NCI-H187 treated with DMSO at 0.1 percent for 48 hours (cell line): ENCODE measurements around the gene ELMO1.

ENCODE experiments used
- DNase-seq: peaks from one replicate; lab custom pipeline; 2025; lab: John Stamatoyannopoulos, UW

The ELMO1 gene

DNA sequence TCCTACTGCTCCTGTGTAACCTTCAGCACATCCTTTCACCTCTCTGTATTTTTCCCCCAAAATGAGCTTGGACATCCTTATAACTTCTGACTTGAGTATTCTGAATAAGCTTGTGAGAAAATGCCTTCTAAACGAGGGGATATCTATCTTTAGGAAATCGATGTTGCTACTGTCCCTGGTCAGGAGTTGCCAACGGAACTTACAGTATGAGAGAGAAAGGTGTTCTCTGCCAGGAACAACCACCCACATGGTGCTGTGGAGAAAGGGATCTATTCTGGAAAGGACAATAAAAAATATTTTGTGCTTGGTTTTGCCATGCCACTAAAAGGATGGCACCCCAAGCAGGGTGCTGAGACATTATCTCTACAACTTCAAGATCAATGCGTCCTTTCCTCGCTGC, 537.8 kb downstream of the ELMO1 start:
- no peak for DNase-seq

DNA sequence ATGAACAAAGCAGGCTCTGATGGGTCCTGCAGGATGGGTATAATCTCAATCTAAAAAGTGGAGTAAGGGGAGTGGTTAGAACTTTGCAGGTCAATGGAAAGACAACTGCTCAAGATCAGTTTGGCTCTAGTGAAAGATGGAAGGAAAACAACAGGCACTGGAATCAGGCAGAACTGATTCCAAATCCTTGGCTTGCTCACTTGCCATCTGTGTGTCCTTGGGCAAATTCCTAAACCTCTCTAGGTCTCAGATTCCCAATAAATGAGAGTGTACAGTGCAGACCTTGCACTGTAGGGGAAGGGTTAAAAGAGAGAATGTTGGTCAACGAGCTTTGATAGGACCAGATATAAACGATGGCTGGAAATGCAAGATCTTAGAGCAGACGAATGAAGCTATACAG, 538.3 kb downstream of the ELMO1 start:
- no peak for DNase-seq

DNA sequence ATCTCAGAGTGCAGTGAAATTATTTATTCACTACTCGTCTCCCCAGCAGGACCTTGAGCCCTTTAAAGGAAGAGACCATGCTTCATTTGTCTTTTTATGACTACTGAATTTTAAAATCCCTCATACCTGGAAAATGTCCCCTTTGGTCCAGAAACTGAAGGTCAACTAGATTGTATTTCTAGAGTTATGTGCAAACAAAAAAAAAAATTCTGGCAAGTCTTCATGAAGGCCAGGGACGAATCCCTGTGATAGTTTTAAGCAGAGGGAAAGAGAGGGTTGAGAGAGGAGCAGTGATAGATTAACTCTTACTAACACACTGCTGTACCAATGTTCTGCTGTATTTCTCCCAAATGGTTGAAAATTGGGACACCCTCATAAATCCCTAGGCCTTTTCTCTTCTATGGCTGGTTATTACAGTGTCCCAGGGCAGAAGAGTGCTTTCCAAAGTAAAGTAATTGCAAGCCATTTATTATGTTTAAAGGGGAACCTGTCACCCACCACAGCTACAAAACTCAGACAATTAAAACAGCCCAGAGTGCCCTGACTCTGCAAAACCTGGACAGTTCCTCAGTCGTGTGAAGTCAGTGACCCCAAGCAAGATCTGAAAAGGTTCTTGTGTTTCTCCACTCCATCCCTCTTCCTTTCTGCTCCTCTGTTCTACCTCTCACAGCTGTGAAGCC, 541.6 kb downstream of the ELMO1 start:
- DNase-seq, result no peak

DNA sequence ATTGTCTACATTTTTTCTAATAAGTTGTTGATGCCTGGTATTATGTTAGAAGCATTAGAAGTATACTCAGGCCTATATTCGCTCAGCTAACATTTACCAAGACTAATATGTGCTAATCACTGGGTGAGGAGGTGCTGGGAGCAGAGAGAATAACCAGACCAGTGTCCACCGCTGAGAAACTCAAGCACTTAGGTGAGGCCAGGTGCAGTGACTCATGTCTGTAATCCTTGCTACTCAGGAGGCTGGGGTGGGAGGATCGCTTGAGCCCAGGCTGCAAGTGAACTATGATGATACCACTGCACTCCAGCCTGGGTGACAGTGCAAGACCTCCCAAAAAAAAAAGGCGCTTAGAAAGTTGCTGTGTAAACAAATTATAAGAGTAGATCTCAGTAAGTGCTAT, 542.2 kb downstream of the ELMO1 start:
- no peak for DNase-seq

DNA sequence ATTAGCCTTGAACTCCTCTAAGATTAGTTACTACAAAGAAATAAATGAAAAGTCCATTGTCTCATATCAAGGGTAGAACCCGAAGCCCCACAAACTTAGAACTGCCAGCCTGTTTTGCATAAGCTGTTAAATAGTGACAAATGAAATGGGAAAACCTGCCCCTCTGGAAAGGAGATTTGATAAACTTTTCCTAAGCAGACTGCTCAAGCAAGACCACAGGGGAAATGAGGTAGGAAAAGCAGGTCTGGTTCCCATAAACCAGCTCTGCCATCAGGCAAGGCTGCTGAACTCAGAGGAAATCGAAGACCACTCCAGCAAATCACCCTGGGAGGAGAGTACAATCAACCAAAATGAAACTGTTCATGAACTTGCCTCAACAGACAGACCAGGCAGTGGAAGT, 542.8 kb downstream of the ELMO1 start:
- no peak for DNase-seq

DNA sequence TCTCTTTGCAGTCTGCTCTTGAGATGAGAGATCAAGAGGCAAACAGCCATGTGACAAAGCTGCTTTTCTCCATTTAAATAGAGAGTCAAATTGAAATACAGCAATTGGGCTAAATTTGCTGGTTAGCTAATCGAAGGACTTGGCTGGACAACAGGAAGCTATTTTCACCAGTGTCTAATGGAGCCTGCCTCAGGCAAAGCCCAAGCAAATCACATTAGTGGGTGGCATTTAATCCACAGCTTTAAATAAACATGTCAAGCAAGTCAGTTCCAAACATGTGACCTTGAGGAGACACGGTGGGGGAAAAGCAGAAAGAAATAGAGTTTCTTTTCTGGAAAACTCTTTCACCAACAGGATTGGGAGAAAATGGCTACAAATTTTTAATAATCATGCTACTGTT, 543.9 kb downstream of the ELMO1 start:
- DNase-seq, result no peak

DNA sequence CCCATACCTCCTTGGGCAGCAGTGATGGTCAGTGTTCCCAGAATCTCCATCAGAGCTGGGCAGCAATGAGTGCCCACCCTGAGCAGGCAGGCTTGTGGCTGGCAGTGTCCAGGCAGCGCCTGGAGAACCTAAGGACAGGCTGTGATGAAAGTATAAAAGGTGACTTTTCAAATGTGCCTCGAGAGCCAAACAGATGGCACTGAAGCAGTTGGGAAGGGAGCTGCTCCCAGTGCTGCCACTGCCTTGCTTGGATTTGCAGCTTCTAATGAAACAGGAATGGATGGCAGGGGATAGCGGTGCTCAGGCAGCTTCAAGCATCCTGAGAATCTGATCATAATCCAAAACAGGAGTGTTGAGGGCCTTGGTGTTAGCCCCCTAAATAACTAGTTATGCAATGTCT, 544.6 kb downstream of the ELMO1 start:
- no peak for DNase-seq

DNA sequence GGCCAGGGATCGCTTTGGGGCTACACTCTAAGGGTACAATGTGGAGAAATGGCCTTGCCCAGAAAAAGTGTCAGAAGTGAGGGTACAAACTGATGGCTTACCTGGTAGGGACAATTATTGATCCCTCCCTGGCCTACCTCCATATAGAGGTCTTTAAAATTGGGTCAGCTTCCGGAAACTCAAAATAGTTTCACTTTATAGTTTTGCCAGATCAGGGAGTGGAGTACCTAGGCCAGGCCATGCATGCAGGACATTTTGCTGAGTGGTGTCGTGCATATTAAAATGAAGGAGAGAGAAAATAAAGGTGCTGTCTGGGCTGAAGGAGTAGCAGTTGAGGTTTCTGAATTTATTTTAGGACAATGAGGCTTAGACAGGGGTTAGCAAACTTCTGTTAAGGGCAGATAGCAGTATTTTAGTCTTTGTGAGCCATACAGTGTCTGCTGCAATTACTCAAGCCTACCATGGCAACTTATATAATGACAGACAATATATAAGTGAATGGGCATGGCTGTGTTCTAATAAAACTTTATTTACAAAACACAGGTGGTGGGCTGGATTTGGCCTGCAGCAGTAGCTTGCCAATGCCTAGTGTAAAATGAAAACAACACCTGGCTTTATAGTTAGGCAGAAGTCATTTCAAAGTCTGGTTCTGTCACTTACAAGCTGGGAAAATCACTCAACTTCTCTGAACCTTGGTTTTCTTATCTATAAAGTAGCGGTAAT, 547.5 kb downstream of the ELMO1 start:
- no peak for DNase-seq

DNA sequence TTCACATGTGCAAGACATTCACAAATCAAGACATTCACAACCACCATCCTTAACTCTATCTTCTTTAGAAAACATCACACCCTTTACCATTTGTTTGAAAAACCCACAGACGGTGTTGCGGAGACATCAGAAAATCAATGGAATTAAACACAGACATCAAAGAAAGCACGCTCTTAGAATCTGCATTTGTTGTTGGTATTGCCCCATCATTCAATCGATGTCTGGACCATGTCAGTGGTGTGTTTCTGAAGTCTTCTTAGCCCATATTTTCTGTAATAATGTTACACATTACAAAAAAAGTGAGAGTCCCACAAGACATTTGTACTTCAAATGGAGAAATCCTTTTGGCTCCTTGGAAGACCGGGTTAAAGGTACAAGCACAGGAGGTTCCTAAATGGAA, 550.5 kb downstream of the ELMO1 start:
- DNase-seq, result no peak

DNA sequence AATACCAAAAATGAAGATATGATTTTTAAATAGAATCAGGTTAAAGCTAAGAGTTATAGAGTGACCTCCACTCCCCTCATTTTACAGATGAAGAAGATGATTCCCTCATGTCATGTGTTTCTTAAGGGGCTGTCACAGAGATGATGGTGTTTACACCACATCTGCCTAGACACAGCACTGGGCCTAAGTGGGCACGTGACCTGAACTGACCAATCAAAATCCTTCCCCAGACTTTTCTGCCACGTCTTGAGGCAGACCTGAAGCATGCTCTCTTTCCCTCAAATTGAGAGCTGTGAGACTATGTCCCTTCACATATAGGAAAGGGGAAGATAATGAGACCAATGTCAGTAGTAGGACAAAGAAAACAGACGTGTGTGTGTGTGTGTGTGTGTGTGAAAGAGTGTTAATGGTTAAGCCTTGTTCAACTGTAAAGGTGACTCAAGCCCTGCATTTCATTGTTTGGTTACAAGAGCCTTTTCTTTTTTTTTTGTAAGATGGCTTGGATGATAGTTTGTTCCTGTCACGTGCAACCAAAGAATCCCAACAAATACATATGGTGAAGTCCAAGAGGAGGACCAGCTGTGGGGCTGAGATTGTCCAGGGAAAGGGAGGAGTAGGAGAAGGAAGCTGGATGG, 551.6 kb downstream of the ELMO1 start:
- no peak for DNase-seq

DNA sequence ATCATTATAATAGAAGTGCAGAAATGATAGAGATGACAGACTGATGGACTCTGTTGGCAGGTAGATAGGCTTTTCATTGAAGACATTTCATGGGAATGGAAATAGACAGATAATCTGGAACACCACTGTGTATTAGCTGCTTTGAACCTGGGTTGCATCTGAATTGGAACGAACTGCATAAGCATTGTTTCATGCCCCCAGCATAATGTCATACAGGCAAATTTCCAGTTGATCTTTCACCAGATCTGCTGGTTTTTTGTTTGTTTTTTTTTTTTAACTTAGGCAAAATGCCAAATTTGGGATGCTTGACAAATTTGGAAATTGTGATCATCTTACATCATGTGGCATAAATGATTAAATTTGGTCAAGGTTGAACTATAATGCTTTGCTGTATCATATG, 552.2 kb downstream of the ELMO1 start:
- DNase-seq, result no peak

DNA sequence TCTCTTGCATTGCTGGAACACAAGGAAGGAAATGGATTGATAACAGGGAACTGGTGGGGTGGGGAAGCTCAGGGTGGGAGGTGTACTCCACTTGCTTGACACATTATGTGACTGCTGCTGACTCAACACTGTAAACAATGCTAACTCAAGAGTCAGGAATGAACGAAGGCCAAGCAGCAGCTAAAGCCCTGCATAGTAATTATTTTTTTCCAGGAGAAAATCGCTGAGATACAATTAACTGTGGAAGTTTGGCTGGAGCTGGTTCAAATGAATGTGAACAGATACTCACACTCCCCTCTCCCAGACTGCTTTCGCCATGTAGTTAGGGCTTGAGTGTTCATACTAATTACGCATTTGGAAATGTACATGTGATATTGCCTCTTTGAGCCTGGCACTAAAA, 553.5 kb downstream of the ELMO1 start:
- DNase-seq, result no peak

DNA sequence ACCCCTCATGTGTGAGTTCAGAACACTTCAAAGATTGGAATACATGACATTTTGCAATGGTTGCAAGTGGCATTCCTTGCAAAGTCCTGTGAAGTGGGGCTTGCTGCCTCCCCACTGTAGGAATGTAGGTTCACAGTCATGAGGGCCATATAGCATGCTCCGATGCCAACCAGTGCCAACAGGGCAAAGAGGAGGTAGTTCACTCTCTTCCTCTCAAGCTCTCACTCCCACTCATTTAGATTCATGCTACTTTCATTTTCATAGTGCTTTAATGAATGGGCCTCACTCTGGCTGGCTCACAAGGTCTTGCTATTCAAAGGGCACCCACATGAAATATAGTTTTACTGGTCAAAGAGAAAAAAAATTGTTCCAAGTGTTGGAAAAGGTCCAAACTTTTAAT, 554.5 kb downstream of the ELMO1 start:
- DNase-seq, result no peak

DNA sequence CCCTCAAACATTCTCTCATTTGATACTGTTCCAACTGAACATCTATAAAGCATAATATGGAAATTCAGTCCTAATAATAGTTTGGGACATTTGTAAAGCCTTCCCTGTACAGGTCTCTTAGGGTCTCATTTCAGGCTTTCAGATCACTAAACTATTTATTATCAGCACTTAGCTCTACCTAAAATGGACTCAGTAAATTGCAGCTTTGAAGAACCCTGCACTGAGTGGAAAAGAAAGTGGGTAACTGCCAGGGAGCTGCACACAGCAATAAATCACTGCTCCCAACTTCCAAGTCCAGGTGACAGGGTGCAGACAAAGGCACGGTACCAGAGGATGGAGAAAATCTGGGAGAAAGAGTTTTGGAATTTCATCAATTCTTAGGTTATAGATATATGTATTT, 559.5 kb downstream of the ELMO1 start:
- no peak for DNase-seq

DNA sequence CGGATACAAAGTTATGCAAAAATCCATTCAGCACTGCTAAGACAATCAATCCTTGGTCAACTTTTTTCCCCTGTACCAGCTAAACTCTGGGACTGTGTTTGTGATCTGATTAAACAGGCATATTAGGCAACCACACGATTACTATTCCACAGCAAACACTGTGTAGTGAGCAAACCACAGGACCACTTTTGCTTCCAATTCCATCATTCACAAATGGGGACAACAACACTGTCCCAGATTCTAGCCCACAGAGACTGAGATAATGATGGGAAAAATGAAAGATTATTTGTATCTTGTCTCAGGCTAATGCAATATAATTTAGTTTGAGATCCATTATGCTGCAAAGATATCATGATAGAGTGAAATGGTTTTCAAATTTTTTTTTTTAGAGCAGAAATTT, 560.7 kb downstream of the ELMO1 start:
- no peak for DNase-seq

DNA sequence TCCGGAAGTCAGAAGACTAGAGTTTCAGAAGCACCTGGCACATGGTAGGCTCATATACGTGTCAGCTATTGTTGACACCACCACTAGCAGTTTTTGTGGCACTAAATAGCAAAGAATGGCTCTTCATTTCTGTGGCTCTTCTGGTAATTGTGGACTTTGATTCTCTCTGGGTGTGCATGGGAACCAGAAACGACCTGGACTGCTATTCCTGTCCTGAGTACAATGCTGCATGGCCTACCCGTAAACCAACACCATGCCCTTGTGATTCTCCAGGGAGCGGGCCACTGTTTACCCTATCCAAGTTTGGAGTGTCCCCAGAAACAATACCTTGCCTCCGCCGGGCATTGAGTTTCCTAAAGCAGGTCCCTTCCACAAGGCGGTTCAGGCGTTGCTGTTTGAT, 561.4 kb downstream of the ELMO1 start:
- DNase-seq, result no peak

DNA sequence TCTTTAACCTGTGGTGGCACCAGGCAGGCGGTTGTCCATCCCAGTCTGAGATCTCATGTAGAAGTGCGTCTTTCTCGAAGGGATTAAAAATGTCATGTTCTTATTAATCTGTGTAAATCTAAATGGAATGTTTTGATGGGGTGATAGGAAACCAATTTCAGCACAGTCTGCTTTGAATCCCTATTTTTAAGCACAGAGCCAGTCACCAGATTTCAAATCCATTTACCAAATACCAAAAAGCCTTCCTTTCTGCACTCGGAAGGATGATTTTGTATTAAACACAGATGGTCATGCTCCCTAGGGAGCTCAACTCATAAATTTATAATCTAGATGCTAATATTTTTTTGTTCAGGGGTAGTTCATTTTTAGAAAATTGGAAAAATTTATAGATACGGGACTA, 563.8 kb downstream of the ELMO1 start:
- no peak for DNase-seq

DNA sequence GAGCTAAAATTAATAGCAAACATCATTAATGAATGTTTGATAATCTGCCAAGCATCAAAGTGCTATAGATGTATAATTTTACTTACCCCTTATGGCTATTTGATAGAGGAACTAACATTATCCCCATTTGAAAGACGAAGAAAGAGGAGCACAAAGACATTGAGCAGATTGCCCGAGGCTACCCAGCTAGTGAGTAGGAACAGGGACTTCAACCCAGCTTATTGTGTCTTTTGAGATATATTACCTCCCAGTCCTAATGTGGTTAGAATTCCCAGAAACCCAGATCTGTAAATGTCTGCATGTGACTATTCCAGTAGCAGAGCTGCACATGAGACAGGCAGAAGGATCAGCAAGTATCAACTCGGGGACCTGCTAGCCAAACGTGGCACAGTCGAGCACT, 564.3 kb downstream of the ELMO1 start:
- DNase-seq, result no peak

DNA sequence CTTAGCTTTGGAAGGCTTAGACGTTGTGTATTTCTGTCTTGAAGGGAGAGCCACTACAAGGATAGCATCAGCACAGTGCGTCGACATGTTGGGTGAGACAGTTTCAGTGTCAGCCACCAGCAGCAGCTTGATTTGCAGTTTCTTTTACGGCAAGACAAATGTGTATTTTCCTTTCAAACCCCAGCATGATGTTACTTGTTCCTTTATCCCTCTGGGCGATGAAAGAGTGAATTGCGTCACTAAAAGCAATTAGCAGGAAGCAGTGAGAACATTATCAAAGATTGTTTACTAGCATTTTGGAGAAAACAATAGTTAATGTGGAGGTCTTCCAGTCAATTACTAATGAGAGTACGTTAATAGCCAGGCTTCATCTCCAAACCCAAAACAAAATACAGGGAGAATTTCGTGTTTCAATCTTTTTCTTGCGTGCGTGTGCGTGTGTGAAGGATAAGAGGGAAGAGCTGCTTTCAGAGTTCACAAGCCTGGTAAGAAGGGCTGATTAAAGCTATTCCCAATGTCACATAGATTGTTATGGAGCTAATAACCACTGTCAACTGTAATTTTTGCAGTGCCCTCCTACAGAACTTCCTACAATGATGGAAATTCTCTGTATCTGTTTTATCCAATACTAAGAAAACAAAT, 567.3 kb downstream of the ELMO1 start:
- DNase-seq, result no peak

DNA sequence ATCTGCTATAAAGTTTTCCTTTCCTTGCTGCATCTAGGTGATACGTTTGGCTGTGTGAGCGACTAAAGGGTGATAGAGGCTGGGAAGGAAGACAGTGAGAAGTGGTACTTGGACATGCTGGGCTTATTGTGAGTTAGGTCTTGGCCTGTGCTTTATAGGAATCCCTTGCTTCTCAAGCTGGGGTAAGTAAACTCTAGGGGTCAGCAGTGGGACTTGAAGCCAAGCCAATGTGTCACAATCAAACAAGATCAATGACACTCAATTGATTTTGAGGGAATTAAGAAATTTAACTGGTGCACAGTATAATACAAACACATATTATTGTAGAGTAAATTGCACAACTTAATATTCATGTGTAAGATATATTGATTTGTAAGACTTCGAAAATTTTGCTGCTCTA, 568.6 kb downstream of the ELMO1 start:
- DNase-seq, result no peak

DNA sequence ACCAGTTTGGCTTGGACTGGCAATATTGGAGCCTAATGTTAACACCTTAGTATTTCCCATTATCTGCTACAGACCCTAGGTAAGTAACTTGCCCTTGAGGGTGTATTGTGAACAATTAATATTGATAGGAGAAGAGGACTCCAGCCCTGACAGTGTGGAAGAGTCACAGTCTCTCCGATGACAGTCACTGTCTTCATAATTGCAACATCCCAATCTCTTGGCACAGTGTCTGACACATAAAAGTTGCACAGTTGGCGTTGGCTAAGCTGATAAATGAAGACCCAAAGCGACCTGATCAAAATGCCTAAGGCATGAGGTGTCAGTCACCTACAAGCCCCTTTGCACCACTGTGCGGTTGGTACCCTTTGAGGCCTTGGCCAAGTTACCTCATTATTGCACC, 569.6 kb downstream of the ELMO1 start:
- no peak for DNase-seq

DNA sequence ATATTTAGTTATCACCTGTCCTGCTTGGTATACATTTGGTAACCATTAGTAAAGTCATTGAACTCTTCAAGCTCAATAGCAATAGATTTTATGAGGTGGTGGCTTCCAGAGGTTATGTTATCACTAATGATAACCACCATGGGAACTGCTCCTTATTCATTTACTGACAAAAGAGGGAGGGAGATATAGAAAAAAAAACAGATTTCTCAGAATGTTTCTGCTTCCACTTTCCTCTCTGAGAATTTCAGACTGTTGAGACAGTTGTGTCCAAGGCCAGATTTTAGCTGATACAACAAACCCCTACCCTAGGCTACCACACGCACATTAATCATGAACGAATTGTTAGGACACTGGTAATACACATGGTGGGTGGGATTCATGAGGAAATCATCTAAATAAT, 570.4 kb downstream of the ELMO1 start:
- DNase-seq, result no peak

DNA sequence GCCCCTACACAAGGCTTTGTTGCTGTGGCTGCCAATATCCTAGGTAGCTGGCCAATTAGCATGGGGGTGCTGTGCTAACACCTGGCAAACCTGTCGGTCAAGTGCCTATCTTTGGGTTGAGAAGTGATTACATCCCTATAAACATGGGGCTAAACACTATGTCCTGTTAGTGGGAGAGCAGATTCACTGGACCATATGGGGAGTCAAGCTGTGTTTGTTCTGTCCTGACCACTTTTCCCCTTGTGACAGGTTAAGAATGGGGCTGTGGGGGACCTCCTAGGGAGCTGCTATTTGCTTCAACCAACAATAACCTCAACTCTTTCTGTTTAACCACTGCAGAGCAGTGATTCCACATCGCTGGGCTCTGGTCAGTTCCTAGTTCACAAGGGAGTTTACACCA, 572.9 kb downstream of the ELMO1 start:
- DNase-seq, result no peak
